Left ventricle myocardium inferior (tissue), 1 donor: ENCODE data around the gene GPR153. TPM values are rescaled to one million over a fixed set of nuclear protein-coding genes. Genes with fewer than 3 reads are reported as not detected.

Source experiments
- DNase-seq: peaks from one replicate; pipeline ENCODE4 v3.0.0-alpha.2; 2020
- H3K27ac ChIP-seq: fragments of 200-600 bp; replicated peaks from 2 replicates; pipeline ENCODE4 v1.8.0; 2021
- H3K27me3 ChIP-seq: fragments of 200-600 bp; 2 replicates; pipeline ENCODE4 v1.8.0; 2021; ENCODE audit warnings: low read depth
- H3K36me3 ChIP-seq: fragments of 200-600 bp; 2 replicates; pipeline ENCODE4 v1.8.0; 2021
- H3K4me1 ChIP-seq: fragments of 200-600 bp; 2 replicates; pipeline ENCODE4 v1.8.0; 2021
- H3K4me3 ChIP-seq: fragments of 200-600 bp; 2 replicates; pipeline ENCODE4 v1.8.0; 2021; ENCODE audit warnings: mild to moderate bottlenecking, moderate library complexity
- H3K9me3 ChIP-seq: fragments of 200-600 bp; replicated peaks from 2 replicates; pipeline ENCODE4 v1.8.0; 2021
- intact Hi-C: fragments of 100-400 bp; cut with micrococcal nuclease; formaldehyde crosslinking; loops from one replicate; pipeline ENCODE4 v1.11.0; 2022
- total RNA-seq: library from RNA; stranded (reverse); fragmentation: NEBNext Ultra II Directional; extraction: Animal tissue kit (Norgen Biotek cat#: 25700); gene quantifications from one replicate; pipeline ENCODE4 v1.2.1, GENCODE V29; 2021
- TF ChIP-seq, protein P1 (sequence below): fragments of 200-600 bp; IDR thresholded peaks from 2 replicates; pipeline ENCODE4 v1.8.0; 2021; ENCODE audit warnings: antibody characterized with exemption, mild to moderate bottlenecking, borderline replicate concordance
- donor health status: DM: no; HTN: yes; CAD: no; lungs with severe emphysema.

GPR153 gene
- total RNA-seq, 1 donor from 2014 or later: 4.8 TPM

DNA sequence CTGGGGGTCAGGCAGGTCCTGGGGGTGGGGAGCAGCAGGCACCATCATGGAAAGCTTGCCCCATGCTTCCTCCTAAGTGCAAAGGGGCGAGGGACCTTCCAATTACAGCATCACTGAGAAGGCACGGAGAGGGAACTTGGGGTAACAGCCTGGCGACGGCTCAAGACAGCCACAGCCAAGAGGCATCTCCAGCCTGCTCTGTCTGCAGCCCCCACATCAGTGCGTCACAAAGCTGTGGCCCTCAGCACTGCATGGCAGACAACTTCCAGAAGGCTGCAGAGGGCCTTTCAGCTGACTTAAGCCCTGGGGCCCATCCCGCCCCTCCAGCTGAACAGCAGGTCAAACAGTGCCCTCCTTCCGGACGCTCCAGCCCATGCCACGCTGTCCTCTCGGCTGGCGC is 13.2 kb upstream of the GPR153 start:
- intact Hi-C loops: no loop called here
- H3K9me3 ChIP-seq: no peaks in the 10 kb centered on the region
- H3K4me1 ChIP-seq: peaks cover 29% of the 10 kb centered on the region
- H3K27me3 ChIP-seq: no peaks in the 10 kb centered on the region
- no peaks in the 10 kb centered on the region for H3K36me3 ChIP-seq
- H3K4me3 ChIP-seq: no peak overlapping the region
- no peak for DNase-seq
- TF ChIP-seq, protein P1, sequence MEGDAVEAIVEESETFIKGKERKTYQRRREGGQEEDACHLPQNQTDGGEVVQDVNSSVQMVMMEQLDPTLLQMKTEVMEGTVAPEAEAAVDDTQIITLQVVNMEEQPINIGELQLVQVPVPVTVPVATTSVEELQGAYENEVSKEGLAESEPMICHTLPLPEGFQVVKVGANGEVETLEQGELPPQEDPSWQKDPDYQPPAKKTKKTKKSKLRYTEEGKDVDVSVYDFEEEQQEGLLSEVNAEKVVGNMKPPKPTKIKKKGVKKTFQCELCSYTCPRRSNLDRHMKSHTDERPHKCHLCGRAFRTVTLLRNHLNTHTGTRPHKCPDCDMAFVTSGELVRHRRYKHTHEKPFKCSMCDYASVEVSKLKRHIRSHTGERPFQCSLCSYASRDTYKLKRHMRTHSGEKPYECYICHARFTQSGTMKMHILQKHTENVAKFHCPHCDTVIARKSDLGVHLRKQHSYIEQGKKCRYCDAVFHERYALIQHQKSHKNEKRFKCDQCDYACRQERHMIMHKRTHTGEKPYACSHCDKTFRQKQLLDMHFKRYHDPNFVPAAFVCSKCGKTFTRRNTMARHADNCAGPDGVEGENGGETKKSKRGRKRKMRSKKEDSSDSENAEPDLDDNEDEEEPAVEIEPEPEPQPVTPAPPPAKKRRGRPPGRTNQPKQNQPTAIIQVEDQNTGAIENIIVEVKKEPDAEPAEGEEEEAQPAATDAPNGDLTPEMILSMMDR: no peak
- no peak overlapping the region for H3K27ac ChIP-seq

DNA sequence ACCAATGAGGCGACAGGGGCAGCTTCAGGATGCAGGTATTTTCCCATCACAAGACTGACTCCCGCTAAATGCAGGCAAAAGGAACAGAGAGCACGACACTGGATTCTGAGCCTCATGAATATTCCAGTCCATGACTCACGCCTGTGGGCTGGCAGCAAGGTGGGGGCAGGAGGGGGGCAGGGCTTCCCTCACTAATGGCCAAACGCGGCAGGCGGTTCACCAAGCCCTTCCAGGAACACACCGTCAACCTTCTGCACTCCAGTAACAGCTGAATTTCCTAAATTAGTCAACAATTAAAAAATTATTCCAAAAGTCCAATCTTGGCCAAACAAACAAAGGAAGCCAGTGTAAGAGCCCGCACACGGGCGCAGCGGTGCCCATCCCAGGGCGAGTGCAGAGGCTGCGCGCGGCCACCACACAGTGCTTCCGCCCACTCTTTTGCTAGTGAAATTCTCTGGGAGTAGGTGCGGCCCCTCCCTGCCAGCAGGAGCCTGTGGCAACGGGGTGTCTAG is 12.5 kb upstream of the GPR153 start:
- intact Hi-C loops: no loop called here

DNA sequence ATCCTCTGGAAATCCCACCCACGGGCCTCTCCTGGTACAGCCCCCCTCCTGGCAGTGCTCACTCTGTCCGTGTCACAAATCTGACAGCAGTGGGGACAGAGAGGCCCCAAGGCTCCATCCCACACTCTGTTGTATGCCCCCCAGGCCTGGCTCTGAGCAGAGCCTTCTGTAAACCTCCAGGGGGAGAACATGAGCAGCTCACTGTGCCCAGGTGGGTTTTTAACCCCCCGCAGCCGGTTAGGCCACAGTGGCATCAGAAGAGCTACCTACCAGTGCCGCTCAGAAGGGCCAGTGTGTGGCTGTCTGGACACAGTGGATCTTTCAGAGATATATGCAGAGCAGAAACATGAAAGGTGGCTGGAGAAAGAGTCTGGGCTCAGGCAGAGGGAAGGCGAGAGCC is 12.0 kb upstream of the GPR153 start:
- Histone ChIP-seq H3K4me3 (no peak overlapping the region), H3K27ac (no peak overlapping the region), H3K4me1 (peaks cover 29% of the 10 kb centered on the region), H3K36me3 (no peaks in the 10 kb centered on the region), H3K9me3 (no peaks in the 10 kb centered on the region), H3K27me3 (no peaks in the 10 kb centered on the region)
- TF ChIP-seq, protein P1: no peak
- intact Hi-C loops: no loop called here
- DNase-seq: no peak

More for the DNA sequence above, 12.5 kb upstream of the GPR153 start:
- Histone ChIP-seq H3K9me3 (no peaks in the 10 kb centered on the region), H3K27me3 (no peaks in the 10 kb centered on the region), H3K36me3 (no peaks in the 10 kb centered on the region), H3K27ac (no peak overlapping the region), H3K4me3 (no peak overlapping the region), H3K4me1 (peaks cover 29% of the 10 kb centered on the region)
- no peak for DNase-seq
- TF ChIP-seq, protein P1: no peak

DNA sequence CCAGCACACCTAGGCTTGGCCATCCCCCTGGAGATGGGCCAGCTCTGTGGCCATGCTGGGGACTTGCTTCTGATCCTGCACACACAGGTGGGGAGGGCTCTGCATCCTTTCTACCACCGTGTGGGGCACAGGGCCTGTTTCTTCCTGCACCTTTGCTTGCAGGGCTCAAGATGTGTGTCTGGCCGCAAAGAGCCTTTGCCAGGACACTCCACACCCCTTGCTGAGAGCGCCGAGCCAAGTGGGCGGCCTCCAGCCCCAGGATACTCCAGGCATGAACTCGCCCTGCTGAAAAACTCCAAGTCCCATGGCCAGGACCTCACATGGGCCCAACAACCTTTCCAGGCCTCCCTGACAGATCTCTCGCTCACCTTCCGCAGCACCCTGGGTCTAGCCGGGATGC is 11.6 kb upstream of the GPR153 start:
- DNase-seq: no peak
- H3K27me3 ChIP-seq: no peaks in the 10 kb centered on the region
- H3K4me3 ChIP-seq: no peak overlapping the region
- H3K27ac ChIP-seq: no peak overlapping the region
- H3K4me1 ChIP-seq: peaks cover 29% of the 10 kb centered on the region
- intact Hi-C loops: no loop called here
- TF ChIP-seq, protein P1: no peak
- no peaks in the 10 kb centered on the region for H3K36me3 ChIP-seq
- no peaks in the 10 kb centered on the region for H3K9me3 ChIP-seq

DNA sequence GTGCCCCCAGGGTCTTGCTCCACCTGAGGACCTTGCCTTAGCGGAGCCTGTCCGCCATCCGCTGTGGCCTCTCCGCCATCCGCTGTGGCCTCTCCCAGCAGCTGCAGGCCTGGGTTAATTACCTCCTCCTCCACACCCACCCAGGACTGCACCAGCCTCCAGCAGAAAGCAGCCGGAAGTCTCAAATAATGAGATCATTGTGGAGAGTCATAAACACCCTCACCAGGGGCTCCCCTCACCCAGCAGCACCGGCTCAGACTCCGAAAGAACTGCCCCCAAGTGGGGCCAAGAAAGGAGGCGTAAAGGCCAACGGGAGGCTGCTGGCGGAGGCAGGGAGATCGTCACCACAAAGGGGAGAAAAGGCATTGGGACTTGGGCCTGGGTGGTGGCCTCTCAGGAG is 10.7 kb upstream of the GPR153 start:
- Histone ChIP-seq H3K4me1 (peaks cover 23% of the 10 kb centered on the region), H3K27me3 (no peaks in the 10 kb centered on the region), H3K36me3 (no peaks in the 10 kb centered on the region), H3K27ac (no peak overlapping the region), H3K9me3 (no peaks in the 10 kb centered on the region), H3K4me3 (no peak overlapping the region)
- intact Hi-C loops: no loop called here
- TF ChIP-seq, protein P1: no peak
- DNase-seq: no peak
